Esophagus squamous epithelium (tissue), 4 donors: ENCODE data around the gene NXN.
A peak's percentile ranks its signal among the peaks of the same experiment; 100 is the strongest.

Source experiments
- CTCF ChIP-seq, 6 experiments: fragments of 450-650 bp in 4 of 6; fragments of 200-600 bp in 2 of 6; sonication (generic) in 2 of 6; IDR thresholded peaks; one replicate each; pipeline ENCODE4 v1.5.1; 2016 to 2019; ENCODE audit warnings: antibody characterized with exemption in 6 of 6, mild to moderate bottlenecking in 4 of 6, moderate library complexity in 4 of 6
- POLR2A ChIP-seq, 4 donors: fragments of 450-650 bp; IDR thresholded peaks; one replicate each; pipeline ENCODE4 v1.6.1; 2017; ENCODE audit warnings: antibody characterized with exemption in 4 of 4, mild to moderate bottlenecking in 4 of 4, moderate library complexity in 3 of 4

DNA sequence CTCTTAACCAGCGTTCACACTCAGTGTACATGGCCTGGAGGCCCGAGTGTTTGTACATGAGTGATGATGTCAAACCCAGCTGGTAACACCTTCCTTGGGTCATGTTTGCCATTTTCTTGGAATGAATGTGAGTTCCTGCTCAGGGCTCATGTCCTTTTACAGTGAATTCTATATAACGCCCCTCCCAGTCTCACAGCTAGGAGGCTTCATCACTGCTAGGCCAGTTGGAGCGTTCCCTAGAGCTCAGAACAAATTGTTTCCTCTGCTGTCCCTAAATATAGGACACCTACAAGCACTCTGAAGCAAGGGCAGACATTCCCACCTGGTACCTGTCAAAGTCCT is 22.8 kb upstream of the NXN start:
- TF ChIP-seq CTCF (IDR thresholded peaks at IDR 0.05) = peak in 1 of 6 experiments; percentile 23
- no peak for TF ChIP-seq POLR2A (IDR thresholded peaks at IDR 0.05)
